GM18502 (cell line): Measurements from ENCODE around the gene MEN1.
"Not testable (repeated sequence)": the region's sequence is repeated elsewhere in the genome, so short reads cannot be mapped to it uniquely, and the experiment has no call there.

ENCODE experiments used
- ATAC-seq: cut with Tn5 transposase; IDR thresholded peaks from one replicate; pipeline ENCODE4 v1.9.1; 2021; ENCODE audit warnings: mild to moderate bottlenecking; ENCODE audit not compliant: unreplicated experiment, poor library complexity

MEN1 gene

DNA sequence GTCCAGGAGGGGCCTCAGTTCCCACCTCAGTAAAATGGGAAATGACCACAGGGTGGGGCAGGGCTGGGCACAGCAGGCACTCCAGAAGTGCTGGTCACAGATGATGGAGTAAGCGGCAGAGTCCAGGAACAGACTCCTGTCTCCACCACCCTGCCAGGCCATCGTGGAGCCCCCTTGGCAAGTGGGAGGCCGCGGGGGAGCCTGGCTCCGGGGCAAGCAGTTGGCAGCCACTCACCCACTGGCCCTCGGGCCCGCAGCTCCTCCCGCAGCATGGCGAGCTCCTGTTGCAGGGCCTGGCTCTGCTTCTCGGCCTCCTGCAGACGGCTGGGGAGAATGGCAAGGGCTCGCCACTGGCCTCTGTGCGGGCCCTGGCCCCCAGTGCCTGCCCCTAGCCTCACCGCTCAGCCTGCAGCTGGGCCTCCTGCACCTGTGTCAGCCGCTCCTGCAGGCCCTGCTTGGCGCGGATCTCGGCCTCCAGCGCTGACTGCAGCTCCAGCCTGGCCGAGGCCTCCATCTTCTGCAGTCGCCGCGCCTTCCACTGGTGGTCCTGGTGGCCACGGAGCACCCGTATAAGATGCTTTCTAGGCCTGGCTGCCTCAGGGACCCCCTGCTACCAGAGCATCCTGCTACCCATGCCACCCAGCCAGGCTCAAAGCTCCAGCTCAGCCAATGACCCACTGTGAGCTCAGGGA is 23.8 kb upstream of the MEN1 start:
- no peak for ATAC-seq

GRCh38 chr11:64833509-64833908 is 23.2 kb upstream of the MEN1 start:
- ATAC-seq = no peak

DNA sequence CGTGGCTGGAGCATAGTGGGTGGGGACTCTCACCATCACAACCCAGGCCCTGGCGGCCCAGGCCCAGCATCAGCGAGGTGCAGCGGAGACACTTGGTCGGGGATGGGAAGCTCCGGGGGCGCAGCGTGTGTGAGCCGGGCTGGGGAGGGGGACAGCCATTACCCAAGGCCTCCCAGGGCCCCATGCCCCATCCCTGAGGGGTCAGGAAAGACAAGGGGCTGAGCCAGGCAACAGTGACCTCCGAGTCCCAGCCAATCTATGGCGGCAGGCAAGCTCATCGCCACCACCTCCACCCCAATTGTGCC is 22.8 kb upstream of the MEN1 start:
- no peak for ATAC-seq

- no peak for ATAC-seq
These were observed 22.3 kb upstream of the MEN1 start for GRCh38 chr11:64832467-64833197.

- ATAC-seq = no peak
These were observed 21.1 kb upstream of the MEN1 start for GRCh38 chr11:64831411-64831891.

GRCh38 chr11:64829536-64830251 is 19.3 kb upstream of the MEN1 start:
- no peak for ATAC-seq

DNA sequence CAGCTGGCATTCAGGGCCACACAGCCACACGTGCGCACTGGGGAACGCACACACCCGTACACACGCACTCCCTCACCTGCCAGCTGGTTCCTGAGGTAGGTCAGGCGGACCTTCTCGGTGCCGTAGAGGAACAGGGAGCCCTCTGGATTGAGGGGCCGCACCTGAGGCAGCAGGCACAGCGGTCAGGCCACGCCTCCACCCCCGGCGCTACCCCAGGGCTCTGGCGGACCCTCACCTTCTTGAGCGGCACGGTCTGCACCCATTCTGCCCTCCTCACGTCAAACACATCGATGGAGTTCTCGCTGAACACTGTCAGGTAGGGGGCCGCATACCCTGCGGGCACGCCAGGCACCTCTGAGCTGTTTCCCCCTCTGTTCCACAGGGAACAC is 17.1 kb upstream of the MEN1 start:
- ATAC-seq = no peak

- ATAC-seq = no peak
These were observed 16.5 kb upstream of the MEN1 start for GRCh38 chr11:64826578-64827450.

DNA sequence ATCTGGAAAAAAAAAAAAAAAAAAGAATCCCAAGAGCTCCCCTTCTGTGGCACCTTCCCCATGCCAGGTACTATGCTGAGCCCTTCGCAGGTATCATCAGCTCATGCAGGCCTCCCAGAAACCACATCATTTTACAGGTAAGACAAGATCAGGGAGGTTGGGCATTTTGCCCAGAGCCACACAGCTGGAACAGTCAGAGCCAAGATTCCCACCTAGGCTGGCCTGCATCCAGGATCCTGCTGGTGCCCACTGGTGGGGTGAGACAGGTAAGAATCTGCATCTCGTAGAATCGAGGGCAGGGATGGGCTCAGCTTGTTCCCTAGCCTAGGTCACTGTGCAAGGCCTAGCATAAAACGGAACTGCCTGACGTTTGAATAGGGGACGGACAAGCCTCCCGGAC is 15.7 kb upstream of the MEN1 start:
- ATAC-seq = no peak

GRCh38 chr11:64823568-64824119 is 13.3 kb upstream of the MEN1 start:
- no peak for ATAC-seq

DNA sequence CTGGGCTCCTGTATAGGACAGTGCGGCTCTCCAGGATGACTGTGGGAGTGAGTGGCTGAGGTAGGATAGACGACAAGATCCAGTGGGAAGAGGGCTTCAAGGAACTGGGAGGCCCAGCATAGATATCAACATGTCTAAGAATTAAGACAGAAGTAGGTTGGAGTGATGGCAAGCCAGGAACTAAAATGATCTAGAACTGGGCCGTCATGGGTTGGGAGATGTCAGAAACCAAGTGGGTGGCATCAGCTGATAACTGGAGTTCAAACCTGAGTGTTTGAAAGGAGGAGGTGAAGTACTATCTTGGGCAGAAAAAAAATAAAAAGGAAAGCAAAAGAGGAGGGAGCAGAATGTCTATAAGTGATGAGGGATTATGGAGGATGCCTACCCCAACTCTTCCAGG is 7.1 kb upstream of the MEN1 start:
- ATAC-seq = no peak

- not testable (repeated sequence) for ATAC-seq
These were observed 5.1 kb upstream of the MEN1 start for GRCh38 chr11:64815433-64815832.

GRCh38 chr11:64814712-64815187 is 4.4 kb upstream of the MEN1 start:
- peak; percentile 58 for ATAC-seq

DNA sequence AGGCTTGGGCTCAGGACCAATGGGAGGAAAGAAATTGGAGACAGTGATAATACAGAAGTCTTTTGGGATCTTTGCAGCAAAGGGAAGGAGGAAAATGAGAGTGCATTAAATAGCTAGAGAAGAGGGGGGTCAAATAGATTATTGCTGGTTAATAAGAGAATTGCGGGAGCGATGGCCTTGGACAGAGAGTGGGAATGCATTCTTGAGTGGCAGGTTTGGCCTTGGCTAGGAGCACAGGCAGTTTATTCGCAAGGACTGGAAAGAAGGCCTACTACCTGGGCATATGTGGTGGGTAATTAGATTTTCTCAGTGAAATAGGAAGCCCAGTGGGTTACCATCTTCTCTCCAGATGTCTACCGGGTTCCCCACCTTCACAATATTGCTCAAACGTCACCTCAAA is 3.5 kb upstream of the MEN1 start:
- no peak for ATAC-seq

GRCh38 chr11:64810891-64811272 is 531 bp upstream of the MEN1 start:
- ATAC-seq = peak; percentile 3

- peak; percentile 9 for ATAC-seq
These were observed 540 bp downstream of the MEN1 start for GRCh38 chr11:64809781-64810241.

DNA sequence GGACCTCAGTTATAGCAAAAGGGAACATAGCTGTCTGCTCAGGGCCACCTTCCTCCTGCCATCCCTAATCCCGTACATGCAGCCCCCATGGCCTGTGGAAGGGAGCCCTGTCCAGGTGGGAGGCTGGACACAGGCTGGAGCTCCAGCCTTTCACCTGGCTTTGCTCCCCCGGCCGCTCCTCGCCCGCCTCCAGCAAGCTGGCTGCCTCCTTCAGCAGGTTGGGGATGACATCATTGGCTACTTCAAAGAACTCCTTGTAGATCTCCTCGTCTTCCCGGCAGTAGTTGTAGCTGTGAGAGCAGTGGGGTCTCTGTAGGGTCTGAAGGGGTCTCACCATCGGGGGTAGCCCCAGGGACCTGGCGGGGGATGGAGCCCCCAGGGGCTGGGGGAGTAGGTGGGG is 4.9 kb downstream of the MEN1 start:
- ATAC-seq = no peak

- ATAC-seq = no peak
These were observed 5.8 kb downstream of the MEN1 start for GRCh38 chr11:64804346-64805210.

DNA sequence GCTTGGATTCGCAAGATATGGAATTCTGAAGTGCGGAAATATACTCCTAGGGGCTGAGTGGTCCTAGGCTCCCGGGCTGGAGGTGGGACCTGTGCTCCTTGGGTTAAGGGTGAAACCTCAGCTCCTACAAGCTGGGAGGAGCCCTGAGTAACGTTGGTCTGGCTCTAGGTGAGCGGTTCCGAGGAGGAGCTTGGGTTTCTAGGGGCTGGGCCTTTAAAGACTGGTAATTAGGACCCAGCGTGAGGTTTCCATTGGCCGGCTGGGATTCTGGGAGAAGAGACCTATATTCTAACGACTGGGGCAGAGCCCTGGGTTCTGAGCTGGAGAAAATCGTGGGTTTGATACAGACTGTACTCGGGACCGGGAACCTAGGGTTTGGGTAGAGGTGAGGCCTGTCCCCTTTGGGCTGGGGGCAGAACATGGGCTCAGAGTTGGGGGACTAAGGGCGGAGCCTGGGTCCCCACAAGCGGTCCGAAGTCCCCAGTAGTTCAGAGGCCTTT is 6.5 kb downstream of the MEN1 start:
- no peak for ATAC-seq
